GM21526 (cell line): ENCODE data around the gene CPEB2.

ENCODE experiments used
- ATAC-seq: cut with Tn5 transposase; IDR thresholded peaks from one replicate; pipeline ENCODE4 v1.9.1; 2021; ENCODE audit warnings: moderate library complexity; ENCODE audit not compliant: unreplicated experiment, low FRiP score

CPEB2 gene

DNA sequence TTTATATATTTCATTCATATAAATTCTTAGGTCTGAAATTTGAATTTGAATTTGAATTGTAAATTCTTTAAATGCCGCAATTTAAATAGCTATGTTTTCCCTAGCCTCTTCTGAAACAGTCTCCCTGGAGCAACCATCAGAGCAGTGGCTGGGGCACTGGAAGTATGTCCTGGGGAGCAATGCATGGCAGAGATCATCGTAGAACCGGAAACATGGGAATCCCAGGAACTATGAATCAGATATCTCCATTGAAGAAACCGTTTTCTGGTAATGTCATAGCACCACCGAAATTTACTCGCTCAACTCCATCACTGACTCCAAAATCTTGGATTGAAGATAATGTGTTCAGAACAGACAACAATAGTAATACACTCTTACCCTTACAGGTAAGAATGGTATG, 4.9 kb downstream of the CPEB2 start:
- no peak for ATAC-seq

DNA sequence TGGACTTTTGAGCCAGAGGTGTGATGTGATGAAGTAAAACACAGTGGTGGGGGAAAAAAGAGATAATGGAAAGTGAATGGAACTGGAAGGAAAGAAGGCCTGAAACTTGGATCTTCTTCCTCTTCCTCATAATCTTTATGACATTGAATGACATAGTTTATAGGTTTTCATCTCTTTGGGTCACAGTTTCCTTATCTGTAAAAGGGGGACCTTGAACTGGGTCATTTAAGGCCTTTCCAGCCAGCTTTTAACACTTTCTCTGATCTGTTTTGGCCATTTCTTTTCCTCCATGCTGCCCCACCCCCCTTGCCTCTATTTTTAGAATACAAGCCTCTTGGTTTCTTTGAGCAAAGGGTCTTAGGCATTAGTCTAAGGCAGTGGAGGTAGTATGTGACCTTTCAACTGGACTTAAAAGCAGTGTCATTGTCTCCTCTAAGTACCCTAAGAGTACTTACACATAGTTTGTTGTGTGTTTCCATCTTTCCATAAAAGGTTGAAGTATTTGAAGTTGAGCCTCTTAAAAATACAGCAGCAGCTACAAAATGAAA, 7.8 kb downstream of the CPEB2 start:
- no peak for ATAC-seq

DNA sequence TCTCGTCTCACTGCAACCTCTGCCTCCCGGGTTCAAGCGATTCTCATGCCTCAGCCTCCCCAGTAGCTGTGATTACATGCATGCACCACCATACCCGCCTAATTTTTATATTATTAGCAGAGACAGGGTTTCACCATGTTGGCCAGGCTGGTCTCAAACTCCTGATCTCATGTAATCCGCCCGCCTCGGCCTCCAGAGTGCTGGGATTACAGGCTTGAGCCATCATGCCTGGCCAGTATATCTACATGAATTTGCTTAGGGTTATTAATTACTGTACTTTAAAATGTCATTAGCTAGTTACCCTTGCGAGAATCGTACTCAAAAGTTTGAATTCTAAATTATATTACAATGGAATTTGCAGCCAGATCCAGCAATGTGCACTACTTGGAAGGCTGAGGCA, 8.9 kb downstream of the CPEB2 start:
- ATAC-seq: no peak

DNA sequence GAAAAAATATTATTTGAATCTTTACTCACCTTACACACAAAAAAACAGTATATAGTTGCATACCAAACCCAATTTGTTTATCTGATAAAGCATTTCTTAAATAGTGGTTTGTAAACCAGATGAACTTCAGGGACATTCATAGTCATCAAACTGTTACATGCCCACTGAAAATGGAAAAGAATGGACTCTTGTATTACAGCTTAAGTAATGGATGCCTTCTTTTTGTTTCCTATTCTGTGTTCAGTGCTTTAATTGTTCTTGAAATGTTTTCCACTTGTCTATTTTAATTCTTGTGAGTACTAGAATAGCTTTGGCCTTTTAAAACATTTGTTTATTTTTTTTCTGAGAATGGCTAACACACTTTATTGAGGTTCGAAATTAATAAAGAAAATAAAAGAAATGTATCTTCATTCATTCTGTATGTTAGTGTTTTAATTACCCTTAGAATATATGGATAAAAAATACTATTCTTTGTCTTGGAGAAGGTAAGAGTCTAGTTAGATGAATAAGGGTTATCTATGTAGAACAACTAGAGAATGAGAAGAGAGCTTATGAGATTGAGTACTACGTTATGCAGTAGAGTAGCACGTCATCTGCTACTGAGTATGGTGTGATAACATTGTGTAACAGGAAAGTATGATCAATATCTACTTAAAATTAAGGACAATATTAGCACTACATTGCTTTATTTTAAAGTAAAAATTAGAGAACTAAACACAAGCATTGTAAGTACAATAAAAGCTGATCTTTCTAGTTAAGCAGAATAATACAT, 9.9 kb downstream of the CPEB2 start:
- ATAC-seq: no peak

DNA sequence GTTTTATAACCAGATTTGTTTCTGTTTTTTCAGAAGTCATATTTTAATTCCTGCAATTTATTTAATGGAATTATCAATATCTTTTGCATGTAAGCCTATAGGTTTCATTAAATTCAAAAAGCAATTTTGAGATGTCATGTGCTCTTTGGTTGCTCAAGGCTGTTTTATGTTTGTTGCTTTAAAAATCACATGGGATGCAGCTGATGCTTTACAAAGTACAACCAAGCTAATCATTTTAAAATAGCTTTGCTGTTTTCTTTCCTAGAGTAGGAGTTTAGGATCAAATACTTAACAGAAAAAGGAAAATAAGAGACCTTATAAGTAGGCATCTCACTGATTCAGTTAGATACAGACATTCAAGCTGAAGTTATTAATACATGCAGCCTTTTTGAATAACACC, 11.3 kb downstream of the CPEB2 start:
- no peak for ATAC-seq

DNA sequence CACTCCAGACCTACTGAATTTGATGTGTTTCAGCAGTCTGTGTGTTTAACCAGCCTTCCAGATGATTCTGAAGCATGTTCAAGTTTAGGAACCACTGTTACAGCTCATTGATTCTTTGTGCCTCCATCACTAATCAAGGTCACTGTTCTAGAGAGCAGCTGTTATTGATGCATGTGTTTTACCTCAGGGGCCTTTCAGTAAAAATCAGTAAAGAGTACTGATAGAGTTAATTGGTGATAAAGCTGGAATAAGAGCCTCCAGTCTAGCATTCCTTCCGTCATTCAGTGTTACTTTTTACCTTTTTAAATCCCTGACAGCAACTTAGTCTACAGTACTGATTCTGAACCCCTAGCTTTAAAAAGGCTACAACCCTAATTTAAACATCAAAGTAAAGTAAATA, 12.9 kb downstream of the CPEB2 start:
- ATAC-seq: no peak

DNA sequence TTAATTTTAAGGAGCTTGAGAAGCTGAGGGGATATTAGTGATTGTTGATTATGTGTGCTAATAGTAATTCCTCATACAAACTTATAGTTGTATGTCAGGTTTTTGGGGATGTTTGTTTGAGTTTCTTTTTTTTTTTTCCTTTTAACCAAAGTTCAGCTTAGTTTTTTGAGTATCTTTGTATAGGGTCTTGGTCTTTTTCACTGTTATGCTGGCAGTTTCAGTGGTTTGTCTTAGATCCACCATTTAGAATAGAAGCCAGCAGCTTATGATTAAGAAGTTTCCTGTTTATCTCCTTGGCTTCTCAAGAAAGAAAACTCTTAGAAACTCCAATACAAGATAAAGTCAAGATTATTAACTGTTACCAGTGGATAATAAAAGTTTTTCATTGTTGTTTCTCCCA, 16.1 kb downstream of the CPEB2 start:
- no peak for ATAC-seq

DNA sequence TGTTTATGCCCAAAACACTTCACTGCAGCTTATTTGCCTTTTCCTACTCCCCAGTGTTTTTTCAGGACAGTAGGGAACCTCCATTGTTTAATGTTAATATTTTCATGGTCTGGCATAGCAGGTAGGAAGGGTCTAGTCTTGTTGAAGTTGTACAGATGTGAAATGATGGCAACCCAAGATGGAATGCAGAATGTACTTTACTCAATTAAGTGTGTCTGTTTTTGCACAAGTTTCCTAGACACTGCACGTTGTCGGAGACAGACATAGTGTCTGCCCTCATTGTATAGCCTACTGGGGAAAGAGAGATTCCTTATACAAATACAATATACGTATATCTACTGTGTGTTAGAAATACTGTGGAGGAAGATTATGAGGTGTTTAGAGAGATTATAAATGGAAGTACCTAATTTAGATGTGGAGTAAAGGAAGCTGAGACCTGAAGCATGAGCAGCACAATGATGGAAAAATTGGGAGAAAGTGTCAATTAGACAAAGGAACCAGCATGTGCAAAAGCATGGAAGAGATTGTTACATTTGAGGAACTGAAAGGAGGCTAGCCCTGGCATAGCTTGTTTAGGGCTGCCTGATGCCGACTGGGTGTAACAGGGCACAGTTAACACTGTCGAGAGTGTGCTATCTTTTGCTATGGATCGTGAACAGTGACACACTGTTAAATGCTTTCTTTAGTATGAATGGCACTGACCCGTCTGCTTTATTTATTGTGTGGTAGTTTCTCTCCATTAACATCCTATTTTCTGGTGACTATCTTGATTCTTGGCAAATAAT, 18.4 kb downstream of the CPEB2 start:
- no peak for ATAC-seq

DNA sequence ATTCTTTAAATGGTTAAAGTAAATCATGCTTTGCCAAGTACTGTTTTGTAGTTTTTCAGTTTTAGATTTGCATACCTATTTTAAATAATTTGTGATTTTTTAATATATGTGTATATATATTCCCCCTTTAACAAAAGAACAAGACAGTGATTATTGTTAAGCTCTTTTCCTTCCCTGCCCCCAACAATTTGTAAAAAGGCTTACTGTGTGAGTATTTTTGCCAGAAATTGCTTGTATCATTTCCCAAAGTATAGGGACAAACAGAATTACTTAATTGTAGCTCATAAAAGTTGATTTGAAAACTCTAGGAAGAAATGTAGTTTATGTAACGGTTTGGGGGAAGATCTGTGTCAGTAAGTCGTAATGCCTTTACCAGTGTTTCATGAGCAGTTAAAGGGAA, 19.0 kb downstream of the CPEB2 start:
- no peak for ATAC-seq

DNA sequence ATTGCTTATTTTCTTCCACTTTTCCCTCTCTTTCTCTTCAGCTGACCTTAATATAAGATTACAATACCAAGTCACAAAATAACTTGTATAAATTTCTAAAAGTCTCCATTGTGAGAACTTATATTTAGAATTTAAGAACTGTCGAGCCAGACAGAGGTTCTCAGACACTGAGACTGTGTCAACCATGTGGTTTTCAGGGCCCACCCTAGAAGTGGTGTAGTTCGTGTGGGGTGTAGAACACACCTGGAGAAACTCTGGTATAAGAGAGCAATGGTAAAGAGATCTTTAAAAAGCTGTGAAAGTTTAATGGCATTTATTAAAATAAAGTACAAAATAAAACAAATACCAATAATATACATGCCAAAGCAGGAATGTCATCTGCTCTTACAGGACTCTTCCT, 19.7 kb downstream of the CPEB2 start:
- no peak for ATAC-seq

DNA sequence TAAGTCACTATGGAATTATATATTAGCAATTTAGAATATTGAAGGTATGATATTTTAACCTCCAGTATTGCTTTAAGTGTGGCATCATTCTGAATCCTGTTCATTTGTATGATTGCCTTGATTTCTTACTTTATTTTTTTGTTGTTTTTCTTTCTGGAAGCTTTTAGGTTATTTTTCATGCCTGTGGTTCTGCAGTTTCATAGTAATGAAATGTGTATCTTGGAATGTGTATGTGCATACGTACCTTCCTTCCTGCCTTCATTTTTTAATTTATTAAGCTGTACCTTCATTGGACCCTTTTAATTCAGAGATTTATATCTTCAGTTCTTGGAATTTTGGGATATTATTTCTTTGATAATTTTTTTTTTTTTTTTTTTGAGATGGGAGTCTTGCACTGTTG, 22.1 kb downstream of the CPEB2 start:
- ATAC-seq: no peak

DNA sequence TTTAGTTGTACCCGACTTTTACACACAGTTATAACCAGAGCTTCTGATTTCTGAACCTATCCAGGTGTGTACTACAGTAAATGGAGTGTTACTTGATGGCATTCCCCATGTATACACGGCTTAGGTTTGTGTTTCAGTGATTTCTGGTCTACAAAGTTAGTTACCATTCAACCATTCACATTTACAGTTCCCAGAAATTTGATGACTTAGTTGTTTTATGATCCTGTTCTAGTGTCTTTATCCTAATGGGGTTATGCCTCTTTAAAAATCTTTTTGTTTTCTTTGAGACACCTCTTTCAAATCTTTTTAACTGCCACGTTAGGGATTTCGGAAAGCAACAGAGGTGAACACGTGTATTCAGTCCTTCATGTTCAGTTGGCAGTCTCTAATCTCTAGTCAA, 23.4 kb downstream of the CPEB2 start:
- no peak for ATAC-seq

DNA sequence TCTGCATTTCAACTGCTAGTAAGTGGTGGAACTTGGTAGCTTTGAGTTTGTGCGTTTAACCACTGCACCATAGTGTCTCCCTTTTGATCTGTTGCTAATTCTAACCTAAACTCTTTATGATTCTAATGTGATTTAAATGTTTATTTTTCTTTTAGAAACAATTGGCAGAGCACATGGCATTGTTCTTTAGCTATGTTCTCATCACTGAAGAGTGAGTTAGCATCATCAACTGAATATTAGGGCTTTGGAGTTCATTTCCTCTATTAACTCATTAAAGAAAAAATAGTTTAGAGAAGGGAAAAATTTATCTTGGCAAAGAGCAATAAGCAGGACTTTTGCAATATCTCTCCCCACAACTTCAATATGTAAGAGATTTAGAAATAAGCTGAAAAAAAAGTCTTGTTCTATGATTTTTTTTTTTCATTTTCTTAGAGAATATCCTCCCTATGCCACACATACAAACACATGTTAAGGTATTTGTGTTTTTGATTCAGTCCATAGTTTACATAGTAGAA, 25.7 kb downstream of the CPEB2 start:
- no peak for ATAC-seq

DNA sequence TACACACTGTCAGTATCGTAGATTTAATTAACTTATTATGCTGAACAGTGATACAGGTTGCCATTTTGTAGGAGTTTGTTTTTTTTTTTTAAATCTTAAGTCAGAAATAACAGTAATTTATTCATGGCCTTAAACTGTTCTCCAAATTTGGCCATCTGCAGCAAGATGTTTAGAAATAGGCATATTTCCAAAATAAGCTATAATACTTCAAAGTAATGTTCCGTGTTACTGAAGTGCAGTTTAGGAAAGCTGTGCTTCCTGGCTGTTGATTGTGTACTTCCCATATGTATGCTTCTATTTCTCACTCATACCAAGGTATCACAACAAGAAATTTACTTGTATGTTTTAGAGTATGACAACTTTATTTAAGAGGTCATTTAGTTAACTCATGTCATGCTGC, 28.9 kb downstream of the CPEB2 start:
- ATAC-seq: no peak

DNA sequence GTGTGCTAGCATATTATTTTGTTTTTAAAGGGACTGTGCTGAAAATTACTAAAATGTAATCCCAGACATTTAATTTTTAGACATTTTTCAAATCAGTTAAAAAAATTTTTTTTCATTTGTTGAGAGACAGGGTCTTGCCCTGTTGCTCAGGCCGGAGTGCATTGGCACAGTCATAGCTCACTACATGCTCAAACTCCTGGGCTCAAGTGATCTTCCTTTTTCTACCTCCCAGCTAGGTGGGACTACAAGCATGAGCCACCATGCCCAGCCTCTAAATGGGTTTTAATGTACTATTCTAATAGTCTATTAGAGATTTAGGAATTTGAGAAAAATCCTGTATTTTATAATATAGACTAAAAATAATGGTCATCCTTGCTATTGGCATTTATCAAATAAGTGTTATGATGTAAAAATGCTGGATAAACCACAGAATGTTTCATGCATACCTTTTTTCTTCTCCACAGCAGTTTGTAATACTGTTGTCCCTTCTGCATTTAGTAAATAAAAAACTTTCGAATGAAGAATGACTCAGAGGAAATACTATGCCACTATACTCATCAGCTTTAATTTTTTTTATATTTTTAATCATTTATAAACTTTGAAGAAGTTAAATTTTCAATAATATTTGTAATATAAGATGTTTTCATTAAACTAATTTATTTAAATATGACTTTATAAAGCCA, 29.9 kb downstream of the CPEB2 start:
- ATAC-seq: no peak

DNA sequence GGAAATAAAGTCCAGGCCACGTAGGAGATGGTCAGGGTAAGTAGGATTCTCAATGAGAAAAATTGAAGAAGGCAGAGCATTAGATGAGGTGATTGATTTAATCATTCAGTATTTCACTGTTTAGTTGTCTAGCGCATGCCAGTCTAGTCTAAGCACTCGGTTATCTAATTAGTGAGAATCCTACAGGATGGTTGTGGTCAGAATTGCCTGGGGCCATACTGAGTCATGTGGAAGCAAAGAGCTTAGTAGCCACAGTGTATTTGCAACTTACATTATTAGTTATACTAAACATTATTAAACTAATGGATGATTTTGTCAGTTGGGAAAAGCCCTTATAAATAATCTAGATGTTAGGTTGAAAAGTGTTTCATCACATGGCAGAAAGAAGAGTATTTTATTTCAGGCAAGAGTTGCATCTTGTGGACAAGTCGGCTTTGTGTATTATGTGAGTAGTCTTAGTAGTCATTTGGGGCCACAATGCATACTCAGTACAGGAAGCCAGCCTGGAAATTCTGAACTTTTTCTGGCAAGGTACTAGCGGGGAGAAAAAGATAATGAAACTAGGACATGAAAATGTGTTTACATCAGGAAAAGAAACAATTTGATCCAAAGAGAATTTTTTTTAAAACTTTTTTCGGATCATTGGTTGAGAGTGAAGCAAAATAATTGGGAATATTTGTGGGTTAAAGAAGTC, 31.9 kb downstream of the CPEB2 start:
- no peak for ATAC-seq

DNA sequence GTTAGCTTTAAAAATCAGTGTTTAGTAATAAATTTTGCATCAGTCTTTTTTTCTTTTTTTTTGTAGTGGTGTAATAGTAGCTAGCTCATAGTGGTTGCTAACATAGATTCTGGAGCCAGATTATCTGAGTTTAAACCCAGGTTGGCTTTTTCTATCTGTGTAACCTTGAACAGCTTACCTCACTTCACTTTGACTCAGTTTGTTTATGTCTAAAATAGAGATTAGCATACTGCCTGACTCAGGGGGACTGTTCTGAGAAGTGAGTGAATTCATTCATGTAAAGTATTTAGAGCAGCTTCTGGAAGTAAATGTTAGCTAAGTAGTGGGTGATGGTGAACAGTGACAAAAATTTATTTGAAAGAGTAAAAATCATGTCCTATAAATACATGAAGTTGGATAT, 32.9 kb downstream of the CPEB2 start:
- ATAC-seq: no peak

DNA sequence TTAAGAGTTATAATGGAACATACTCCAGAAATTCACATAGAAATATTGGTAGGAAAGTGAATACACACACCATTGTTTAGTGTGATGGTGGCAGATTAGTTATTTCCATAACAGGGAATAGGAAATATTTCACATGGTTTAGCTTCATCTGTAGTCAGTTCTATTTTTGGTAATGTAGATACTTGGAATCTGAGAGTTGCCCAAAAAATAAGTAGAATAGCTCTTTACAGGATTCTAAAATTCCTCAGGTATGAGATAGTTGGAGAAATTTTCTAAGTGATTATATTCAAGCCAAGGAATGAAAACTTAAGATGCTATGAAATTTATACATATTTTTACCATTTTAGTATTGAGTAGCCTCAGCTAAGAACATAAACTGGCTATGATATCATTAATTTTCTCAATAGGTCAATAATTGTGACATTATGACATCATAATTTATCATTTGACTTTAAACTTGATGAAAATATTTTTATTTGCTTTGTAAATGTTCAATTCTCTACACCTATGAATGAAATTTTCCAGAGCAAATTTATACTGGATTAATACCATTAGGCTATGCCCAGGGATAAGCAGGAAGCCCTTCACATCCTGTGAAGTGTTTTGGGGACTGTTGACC, 35.8 kb downstream of the CPEB2 start:
- no peak for ATAC-seq

DNA sequence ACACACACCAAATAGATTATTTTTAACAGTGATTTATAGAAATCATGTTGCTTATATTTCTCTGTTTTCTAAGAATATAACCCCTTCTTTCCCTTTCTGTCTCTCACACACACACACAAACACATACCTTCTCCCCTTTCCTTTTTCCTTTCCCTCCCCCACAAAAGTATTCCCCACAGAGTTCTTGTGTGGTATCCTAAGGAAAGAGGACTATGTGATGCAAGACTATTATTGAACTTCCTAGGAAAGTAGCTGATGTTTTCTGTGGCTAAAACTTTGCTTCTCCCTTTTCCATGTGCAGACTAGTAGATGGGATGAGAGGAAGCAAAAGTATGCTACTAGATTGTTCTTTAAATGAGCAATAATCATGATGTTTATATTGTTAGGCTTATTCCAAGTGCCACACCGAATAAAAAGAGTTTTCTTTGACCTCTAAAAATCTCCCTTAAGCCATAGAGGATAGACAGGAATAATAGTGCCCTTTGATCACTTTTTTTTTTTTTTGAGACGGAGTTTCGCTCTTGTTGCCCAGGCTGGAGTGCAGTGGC, 38.7 kb downstream of the CPEB2 start:
- no peak for ATAC-seq
